GM19238 (cell line): ENCODE results near the gene ACSF3.
"Not testable (repeated sequence)": the region's sequence is repeated elsewhere in the genome, so short reads cannot be mapped to it uniquely, and the experiment has no call there.

ENCODE experiments used
- DNase-seq: peaks from one replicate; pipeline ENCODE4 v3.0.0; 2011; ENCODE audit warnings: low spot score; ENCODE audit not compliant: insufficient read length

Gene ACSF3

DNA sequence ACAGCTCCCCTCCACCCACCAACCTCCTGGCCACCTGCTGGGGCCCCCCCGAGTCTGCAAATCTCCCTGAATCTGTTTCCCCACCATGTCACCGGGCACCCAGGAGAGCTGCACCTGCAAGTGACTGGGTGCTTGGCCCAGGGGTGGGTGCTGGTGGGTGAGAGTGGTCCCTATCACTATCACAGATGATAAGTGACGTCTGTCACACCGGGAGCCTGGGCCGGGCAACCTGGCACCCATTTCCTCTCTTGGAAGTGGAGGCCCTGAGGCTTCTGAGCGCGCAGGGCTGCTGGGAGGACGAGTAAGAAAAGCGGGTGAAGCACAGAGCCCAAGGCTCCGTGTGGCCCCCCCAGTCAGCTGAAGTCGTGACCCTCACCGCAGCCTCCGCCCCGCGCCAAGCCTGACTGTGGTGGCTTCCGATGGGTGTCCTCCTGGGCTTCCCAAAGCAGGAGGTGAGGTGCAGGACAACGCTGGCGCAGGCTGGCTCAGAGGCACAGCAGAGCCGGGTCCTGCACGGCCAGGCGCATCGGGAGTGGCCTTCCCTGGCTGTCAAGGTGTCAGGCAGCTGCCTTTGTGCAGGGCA lies 21.0 kb upstream of the ACSF3 start:
- DNase-seq, result no peak

DNA sequence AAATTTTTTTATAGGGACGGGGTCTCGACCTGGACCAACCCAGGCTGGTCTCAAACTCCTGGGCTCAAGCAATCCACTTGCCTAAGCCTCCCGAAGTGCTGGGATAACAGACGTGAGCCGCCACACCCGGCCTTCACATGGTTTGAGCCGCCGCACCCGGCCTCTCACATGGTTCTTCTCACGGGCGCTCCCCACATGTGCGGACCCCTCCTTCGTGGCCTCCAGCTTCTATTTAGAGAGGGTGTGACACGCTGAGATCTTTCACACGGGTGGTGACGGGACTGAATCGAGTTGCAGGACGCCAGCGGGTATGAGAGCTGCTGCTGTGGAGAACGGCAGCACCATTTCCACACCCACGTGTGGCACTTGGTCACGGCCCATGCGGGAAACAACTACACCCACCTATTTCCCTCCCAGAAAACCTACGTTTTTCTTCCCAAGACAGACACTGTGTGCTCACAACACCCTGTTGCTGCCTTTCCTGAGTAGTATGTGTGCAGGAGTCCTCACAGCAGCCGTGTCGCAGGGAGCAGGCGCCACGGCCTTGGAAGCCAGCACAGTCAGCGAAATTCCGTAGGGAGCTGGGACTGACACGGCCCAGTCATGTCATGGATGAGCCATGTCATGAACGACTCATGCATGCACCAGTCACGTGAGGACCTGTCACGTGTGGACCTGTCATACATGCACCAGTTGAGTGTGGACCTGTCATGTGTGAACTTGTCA lies 20.1 kb upstream of the ACSF3 start:
- no peak for DNase-seq

DNA sequence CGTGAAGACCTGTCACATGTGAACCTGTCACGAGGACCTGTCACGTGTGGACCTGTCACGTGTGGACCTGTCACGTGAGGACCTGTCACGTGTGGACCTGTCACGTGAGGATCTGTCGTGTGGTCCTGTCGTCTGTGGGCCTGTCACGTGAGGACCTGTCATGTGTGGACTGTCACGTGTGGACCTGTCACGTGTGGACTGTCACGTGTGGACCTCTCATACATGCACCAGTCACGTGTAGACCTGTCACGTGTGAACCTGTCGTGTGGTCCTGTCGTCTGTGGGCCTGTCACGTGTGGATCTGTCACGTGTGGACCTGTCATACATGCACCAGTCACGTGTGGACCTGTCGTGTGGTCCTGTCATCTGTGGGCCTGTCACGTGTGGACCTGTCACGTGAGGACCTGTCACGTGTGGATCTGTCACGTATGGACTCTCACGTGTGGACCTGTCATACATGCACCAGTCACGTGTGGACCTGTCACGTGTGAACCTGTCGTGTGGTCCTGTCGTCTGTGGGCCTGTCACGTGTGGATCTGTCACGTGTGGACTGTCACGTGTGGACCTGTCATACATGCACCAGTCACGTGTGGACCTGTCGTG lies 19.5 kb upstream of the ACSF3 start:
- not testable (repeated sequence) for DNase-seq

DNA sequence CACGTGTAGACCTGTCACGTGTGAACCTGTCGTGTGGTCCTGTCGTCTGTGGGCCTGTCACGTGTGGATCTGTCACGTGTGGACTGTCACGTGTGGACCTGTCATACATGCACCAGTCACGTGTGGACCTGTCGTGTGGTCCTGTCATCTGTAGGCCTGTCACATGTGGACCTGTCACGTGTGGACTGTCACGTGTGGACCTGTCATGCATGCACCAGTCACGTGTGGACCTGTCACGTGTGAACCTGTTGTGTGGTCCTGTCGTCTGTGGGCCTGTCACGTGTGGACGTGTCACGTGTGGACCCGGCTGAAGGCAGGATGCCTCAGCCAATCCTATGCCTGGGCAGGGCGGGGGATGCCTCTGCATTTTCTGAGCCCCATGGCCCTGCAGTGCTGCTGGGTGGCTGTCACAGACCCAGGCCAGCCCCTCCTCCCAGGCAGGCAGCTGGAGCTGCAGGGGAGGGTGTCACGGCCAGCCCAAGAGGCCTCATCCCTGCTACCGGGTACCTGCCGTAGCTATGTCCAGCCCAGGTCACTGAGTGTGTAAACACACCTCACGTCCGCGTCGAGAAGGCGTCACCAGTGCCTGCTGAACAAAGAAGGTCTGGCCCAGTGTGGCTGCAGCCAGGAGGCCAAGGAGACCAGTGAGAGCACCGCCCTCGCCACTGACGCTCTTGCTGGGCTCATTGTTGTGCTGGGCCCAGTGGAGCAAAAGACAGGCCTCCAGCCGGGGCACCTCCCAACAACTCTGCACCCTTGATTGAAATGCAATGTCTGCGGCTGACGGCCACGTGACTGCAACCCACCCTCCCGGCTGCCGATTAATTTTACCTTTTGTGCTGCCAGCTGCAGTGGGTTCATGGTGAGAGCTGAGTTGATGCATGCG lies 18.6 kb upstream of the ACSF3 start:
- no peak for DNase-seq

DNA sequence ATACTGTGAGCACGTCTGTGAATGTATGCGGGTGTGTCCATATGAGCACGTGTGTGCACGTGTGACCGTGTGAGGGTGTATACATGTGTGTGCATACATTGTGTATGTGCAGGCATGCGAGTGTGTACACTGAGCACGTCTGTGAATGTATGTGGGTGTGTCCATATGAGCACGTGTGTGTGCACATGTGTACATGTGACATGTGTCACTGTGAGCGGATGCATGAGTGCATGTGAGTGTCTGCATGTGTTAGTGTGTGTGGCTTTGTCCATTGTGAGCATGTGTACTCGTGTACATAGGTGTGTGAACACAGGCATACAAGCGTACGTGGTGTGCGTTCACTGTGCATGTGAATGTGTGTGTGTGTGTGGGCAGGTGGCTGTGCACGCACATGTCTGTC lies 17.5 kb upstream of the ACSF3 start:
- DNase-seq, result no peak

DNA sequence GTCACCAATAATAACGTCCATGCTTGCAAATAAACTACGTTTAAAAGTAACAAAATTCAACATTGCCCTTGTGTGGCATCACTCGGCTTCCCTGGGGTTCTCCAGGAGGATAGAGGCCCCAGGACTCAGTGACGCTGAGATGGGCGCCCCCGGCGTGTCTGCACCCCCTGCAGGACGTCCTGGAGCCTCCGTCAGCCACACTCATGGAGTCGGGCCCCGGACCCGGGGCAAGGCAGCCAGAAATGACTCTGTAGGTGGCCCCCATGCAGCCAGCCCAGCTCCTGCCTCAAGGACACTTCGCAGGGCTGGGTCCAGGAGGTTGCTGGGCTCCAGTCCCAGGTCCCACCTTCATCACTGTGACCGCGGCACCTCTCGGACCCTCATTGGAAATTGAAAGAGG lies 16.6 kb upstream of the ACSF3 start:
- no peak for DNase-seq

DNA sequence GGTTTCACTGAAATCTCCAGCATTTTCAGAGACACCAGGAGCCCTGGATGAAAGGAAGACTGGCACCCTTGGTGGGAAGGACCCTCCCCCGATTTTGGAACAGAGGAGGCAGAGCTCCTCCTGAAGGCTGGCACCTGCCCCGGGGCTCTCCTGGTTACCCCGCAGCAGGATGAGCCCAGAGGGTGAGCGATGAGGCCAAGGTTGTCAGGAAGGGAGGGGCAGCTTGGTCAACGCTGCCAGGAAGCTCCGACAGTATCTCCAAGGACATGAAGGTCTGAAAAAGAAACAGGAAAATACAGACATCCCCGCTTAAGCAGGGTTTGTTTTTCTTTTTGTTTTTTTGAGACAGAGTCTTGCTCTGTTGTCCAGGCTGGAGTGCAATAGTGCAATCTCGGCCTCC lies 15.5 kb upstream of the ACSF3 start:
- DNase-seq, result no peak

DNA sequence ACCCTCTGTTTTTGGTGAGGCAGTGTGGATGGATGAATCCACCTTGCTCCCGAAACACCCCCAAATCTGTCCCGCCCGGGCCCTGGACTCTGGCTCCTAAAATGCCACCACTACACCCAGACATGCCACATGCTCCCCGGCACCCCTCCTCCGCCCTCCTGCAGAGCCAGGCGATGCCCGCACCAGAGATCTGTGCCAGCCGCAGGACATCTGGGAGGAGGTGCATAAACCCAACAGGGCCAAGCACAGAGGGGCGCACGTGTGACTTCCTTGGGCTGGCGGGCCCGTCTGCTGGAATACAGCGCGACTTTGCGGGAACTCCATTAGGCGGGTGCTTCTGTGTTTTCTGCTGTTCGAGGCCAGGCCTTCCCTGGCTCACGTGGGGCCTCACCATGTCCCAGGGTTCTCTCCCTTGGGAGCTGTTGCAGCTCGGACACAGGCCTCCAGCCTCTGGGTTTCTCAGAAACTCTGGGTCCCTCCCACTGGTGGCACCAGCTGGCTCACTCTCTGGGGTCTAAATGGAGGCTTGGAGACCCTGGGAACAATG lies 14.1 kb upstream of the ACSF3 start:
- no peak for DNase-seq

DNA sequence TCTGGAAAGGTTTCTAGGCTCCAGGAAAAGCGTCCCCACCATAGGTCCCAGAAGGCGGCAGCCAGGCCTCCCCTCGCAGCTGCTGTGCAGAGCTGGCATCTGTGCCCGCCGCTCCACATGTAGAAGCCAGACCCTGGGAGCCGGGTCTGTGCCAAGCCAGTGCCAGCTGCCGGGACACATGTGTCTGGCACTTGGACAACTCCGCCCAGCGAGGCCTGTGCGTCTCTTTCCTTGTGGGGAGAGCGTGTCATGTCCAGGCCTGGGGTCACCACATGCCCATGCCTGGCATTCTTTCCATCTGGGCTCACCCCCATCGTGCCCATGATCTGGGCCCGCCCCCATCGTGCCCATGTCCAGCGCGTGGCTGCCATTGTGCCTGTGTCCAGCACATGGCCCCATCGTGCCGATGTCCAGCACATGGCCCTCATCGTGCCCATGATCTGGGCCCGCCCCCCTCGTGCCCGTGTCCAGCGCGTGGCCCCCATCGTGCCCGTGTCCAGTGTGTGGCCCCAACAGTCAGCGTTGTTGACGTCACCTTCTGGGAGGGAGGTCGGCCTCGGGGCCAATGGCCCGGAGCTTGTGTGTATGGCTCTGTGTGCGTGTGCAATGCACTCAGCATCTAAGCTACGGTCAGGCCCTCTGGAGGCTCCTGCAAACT lies 13.3 kb upstream of the ACSF3 start:
- no peak for DNase-seq

DNA sequence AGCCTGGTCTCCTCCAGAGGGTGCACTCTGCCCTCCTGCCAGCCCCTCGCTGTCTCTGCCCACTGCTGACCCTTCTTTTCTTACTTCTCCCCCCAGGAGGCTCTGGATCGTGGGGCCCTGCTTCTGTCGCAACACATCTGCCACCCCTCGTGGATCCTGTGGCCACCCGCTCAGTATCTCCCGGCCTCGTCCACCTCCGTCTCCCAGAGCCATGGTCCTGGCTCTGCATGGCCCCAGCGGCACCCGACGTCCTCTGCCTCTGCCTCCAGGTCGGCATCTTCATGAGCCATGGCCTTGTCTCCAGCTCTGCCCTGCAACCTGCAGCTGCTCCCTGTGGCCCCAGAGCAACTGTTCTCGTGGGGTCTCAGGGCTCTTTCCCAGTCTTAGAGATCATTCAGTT lies 12.1 kb upstream of the ACSF3 start:
- no peak for DNase-seq

DNA sequence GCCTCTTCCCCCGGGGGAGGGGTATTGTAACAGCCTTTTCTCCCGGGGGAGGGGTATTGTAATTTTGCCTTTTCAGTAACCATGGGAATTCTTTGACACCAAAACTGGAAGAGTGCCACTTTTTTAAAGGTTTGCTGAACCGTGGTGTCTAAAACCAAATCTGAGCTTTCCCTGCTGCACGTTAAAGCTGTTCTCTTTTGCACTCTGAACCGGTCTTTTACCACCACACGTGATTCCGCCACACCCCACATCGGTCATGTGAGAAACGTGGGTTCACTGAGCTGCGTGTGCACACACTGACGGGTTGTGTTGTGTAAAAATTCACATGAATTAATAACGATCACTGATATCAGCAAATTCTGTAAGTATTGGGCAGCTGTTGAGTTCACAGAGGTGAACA lies 9.2 kb upstream of the ACSF3 start:
- no peak for DNase-seq

DNA sequence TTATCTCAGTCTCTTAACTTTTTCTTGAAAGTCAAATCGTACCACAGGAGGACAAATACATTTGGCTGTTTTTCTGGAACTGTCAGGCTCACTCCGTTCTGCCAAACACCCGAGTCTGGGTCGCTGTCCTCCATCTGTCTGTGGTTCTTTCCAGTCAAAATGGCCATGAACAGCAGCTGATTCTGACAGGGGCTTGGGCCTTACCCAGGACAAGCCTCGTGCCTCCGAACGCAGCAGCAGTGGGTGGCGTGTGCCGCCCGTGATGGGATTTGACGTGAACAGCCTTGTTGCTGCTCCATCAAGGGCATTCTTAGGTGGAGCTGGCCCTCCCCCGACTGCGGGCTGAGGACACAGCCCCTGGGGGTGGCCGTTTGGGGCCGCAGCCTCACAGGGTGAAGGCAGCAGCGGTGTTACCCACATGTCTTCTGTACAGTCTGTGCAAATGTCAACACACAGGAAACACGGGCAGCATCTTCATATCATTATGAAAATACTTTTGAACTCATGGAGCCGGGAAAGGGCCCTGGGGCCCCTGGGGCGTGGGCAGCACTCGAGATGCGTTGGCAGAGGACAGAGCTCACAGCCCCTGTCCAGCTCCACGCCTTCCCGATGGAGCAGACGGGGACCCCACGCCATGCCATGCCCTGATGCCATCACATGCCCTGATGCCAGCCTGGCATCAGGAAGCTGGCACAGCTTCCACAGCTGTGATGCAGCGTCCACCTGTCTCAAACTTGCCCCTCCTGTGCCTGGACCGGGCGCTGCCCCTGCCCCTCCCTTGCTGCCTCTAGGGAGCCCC lies 8.6 kb upstream of the ACSF3 start:
- DNase-seq, result no peak

DNA sequence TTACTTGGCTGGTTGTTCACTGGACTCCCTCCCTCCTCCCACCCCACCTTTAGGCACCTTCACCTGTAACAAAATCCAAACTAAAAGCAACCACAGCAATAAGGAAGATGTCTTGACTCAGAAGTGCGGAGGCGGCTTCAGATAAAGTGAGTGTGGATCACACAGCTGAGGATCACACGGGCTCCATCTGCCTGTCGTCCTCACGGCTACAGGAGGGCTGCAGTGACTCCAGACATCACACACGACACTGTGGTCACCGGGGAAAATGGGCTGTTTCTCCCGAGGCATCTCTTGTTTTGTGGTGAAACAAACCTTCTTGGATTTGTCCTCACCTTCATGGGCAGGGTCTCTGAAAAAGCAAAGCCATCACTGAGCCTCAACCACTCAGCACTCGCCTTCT lies 7.9 kb upstream of the ACSF3 start:
- no peak for DNase-seq

DNA sequence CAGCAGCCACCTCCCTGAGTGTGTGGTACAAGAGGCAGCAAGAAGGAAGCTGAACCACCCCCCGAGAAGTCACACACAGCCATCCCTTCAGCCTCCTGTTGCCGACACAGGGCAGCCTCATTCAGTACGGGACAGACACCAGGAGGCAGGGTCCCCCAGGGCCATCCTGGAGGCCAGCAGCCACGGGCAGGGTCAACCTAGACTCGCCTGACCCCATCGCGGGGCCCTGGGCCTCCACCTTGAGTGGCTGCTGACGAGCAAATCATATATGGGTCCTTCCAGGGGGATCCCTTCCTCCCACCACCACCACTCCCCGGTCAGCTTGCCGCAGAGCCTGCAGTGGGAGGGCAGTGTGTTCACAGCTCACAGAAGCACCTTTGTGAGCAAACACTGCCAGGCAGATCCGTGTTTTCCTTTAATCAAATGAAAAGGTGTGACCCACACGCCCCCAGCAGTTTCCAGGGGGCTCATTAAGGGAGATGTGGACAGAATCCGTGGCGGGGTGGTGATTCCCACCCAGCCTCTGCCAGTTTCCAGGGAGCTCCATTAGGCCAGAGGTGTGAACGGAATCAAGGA lies 5.6 kb upstream of the ACSF3 start:
- DNase-seq, result no peak

DNA sequence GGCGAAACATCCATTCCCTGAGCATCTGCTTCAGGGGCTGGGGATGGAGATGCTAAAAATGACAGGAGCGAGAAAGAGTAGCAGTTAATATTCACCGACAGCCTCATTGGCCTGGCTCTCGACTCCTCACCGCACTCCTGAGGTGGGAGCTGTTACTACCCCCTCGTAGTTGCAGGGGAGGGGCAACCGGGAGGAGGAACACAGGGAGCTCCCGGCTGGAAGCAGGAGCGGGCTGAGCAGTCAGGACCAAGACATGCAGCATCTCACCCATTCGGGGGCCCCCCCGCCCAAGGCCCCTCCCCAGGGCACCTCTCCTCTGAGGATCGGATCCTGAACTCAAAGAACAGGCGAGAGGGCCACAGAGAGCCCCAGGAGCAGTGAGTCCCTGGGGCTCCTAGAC lies 4.5 kb upstream of the ACSF3 start:
- no peak for DNase-seq

DNA sequence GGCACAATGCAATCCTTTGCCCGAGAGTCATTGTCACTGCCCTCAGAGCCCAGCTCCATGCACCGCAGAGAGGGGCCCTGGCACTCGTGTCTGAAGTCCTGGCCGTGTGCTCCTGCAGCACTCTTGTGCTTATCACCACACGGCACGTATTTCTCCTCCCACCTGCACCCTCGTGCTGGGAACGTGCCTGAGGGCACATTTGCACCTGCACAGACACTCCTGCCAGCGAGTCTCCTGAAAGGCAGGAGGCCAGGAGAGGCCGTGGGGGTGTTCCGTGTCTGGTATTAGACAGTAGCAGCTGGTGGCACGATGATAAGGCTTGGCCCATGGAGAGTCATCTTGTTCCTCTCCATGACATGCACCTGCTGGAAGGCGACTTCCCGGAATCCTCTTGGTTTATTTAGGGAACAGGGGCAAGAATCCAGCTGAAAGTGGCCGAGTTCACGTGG lies 3.4 kb upstream of the ACSF3 start:
- DNase-seq, result no peak

DNA sequence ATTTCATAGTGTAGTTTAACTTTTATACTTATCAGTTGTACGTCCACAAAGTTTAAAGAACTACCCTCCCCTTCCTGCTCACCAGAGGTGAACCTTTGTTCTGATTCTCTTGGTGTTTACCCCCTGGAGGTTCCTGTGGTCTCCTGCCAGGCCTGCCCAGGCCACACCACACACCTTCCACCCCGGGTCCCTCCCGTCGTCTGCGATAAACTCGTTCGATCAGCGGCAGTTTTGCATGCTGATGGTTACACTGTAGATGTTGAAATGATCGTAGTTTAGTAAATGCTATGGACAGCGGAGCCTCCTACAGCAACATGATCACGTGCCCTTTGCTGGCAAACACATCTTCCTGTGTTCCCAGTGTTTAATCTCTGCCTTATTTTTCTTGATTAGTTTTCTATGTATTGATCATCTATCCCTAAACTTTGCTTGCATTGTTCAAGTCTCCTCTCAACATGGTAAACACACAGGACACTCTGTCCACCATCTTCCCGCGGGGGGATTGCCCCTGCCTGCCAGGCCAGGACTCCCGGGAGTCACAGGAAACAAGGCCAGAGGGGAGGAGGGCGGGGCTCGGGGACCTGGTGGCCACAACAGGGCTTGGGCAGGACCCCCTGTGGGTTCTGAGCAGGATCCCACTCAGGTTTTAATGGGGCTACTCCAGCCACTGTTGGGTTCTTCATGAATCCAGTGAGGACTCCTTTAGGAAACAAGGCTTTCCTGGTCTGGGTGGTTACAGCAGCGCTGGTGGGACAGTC lies 2.8 kb upstream of the ACSF3 start:
- DNase-seq, result no peak

DNA sequence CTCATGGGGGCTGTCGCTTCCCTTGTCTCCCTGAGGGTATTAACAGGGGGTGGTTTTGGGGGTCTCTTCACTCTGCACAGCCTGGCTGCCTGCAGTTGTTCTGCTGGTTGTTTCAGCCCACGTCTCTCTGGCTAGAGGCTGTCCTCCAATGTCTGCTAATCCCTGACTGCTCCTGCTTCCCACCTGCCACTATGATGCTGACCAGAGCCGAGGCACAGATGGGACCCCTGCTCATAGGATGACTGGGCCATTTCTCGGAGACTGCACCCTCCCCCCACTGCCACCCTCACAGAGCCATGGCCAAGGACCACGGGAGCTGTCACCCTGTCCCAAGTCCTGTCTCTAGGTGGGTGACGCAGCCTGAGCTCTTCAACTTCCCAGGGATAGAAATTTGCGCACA lies 1.6 kb upstream of the ACSF3 start:
- DNase-seq, result no peak

DNA sequence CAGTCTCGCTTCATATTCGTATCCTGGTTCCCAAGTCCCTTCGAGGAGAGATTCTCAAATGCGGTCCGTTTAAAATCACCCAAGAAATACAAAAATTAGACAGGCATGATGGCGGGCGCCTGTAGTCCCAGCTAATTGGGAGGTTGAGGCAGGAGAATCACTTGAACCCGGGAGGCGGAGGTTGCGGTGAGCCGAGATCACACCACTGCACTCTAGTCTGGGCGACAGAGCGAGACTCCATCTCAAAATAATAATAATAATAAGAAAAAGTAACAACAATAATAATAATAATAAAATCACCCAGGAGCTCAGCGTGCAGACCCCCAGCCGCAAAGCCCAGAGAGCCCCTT lies 425 bp upstream of the ACSF3 start:
- not testable (repeated sequence) for DNase-seq
